ENCODE data around the gene IGFLR1. TPM values are rescaled to one million over a fixed set of nuclear protein-coding genes. Genes with fewer than 3 reads are reported as not detected.

Gene IGFLR1
- total RNA-seq, 1 experiment from 2014 or later = 1.6 TPM

DNA sequence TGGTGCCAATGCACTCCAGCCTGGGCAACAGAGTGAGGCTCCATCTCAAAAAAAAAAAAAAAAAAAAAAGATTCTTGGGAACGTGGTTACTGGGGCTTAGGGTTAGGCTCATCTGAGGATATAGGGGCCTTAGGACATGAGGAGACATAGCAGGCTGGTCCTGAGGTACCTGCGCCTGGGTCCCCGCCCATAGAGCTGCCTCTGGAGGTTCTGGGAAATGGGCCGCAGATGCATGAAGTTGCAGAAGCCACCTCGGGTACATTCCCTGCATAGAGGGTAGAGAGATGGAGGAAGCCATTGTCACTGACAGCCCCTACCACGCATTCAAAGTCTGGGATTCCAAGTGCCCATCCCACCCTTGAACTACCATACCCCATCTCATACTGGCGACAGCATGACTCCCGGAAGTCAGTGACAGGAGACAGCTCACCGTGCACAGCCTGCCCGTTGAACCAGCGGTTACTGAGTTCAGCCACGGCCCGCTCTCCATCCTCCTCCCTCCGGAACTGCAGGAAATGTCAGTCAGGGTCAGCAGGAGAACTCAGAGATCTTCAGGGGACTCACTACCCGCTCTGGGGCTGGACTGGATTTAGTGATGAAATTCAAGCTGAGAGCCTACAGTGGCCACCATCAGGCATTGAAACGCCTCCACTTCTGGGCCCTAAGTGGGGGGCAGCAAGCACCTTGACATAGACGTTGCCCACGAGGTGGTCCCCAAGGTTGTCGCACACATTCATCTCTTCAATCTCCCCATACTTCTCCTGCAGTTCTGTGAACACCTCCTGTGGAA lies 1.6 kb upstream of the IGFLR1 start:
- DNase-seq (ENCODE audit: extremely low read depth, low read depth) = no peak

DNA sequence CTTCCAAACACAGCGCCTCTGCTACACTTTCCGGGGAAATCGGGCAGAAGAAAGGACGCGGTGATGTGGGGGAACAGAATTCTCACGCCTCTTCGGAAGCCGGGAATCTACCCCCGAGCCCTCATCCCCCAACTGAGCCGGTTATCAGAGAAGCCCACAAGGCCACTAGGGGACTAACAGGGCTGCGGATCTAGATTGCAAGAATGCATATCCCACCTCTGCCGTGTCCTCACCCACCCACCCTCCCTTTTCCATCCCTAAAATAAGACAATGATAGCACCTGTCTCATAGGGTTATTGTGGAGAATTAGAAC lies 1.1 kb downstream of the IGFLR1 start:
- DNase-seq (ENCODE audit: extremely low read depth, low read depth) = no peak

DNA sequence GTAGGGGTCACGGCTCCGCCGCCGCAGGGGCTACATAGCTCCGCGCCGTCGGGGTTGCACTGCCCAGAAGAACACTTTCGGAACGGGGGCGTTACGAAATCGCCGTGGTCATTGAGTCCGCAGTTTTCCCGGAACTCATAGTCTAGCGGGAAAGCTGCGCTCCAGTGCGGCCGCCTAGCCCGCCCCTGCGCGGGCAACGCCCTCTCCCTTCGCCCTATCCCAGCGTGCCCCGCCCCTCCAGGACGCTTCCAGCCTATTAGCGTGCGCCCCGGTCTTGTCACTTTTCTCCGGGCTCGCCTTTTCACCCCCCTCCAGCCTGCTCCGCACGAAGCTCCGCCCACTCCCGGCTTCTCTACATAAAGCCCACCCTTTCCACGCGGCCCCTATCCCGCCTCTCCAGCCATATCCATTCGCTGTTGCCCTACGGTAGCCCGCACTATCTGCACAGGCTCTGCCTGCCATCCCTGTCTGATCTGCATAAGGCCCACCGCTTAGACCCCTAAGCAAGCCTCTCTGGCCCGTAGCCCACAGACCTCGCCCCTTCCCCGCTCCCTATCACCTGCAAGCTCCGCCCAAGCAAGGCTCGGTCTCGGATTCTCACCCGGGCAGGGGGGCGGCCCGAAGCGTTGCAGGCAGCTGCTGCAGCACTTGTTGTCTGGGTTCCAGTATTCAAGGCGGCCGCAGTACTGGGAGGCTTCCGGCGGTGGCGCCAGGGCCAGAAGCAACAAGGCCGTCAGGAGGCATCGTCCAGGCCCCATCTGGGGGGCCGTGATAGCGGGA lies 1.6 kb downstream of the IGFLR1 start:
- DNase-seq (ENCODE audit: extremely low read depth, low read depth) = peak; percentile 95

- no peak for DNase-seq (ENCODE audit: extremely low read depth, low read depth)
These were observed 2.2 kb downstream of the IGFLR1 start for GRCh38 chr19:35740108-35740422.

GRCh38 chr19:35739275-35740107 lies 2.8 kb downstream of the IGFLR1 start:
- DNase-seq (ENCODE audit: extremely low read depth, low read depth) = no peak

- no peak for DNase-seq (ENCODE audit: extremely low read depth, low read depth)
These were observed 3.4 kb downstream of the IGFLR1 start for GRCh38 chr19:35738887-35739229.

GRCh38 chr19:35738021-35738886 lies 4.0 kb downstream of the IGFLR1 start:
- DNase-seq (ENCODE audit: extremely low read depth, low read depth) = no peak

GRCh38 chr19:35736913-35737886 lies 5.1 kb downstream of the IGFLR1 start:
- no peak for DNase-seq (ENCODE audit: extremely low read depth, low read depth)

DNA sequence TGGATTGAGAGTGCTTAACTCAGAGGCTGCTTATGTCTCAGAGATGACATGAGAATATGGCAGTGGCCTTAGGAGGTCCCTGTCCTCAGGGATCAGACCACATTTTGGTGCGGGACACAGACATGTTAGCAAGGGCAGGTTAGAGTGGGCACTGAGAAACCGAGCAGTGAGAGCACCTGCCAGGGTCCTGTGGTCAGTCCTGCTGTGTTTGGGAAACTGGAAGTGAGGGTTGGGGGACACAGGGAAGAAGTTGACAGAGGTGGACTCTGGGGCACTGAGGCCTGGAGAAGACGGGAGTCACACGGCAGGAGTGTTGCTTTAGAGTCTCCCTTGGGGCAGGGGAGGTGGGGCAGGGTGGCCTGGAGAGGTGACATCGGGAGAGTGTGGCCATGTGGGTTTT lies 7.4 kb downstream of the IGFLR1 start:
- DNase-seq (ENCODE audit: extremely low read depth, low read depth) = no peak

DNA sequence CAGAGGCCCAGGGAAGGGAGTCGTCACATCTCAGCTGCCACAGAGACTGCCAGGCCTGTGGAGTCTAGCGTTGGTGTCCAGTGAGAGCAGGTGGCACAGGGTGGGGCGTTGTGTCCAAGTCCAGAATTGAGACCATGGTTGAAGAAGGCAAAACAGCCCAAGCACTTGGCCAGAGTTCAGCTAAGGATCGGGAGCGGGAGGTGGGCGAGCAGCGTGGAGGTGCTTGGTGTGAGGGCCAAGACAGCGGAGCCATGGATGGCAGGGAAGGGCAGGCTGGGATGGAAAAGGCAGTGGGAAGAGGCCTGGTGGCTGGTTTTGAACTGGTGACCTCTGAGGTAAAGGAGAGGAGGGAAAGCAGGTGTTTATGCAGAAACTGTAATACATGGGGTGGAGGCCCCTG lies 8.0 kb downstream of the IGFLR1 start:
- DNase-seq (ENCODE audit: extremely low read depth, low read depth) = no peak

GRCh38 chr19:35733180-35734125 lies 8.8 kb downstream of the IGFLR1 start:
- DNase-seq (ENCODE audit: extremely low read depth, low read depth) = no peak

DNA sequence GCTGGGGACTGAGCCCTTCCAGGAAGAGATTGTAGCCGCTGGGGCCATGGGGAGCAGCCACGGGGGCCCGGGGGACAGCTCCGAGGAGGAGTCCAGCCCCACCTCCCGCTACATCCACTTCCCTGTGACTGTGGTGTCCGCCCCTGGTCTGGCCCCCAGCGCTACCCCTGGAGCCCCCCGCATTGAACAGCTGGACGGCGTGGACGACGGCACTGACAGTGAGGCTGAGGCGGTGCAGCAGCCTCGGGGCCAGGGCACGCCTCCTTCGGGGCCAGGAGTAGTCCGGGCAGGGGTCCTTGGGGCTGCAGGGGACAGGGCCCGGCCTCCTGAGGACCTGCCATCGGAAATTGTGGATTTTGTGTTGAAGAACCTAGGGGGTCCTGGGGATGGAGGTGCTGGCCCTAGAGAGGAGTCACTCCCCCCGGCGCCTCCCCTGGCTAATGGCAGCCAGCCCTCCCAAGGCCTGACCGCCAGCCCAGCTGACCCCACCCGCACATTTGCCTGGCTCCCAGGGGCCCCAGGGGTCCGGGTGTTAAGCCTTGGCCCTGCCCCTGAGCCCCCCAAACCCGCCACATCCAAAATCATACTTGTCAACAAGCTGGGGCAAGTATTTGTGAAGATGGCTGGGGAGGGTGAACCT lies 9.6 kb downstream of the IGFLR1 start:
- DNase-seq (ENCODE audit: extremely low read depth, low read depth) = no peak

- no peak for DNase-seq (ENCODE audit: extremely low read depth, low read depth)
These were observed 10.4 kb downstream of the IGFLR1 start for GRCh38 chr19:35731779-35732405.

DNA sequence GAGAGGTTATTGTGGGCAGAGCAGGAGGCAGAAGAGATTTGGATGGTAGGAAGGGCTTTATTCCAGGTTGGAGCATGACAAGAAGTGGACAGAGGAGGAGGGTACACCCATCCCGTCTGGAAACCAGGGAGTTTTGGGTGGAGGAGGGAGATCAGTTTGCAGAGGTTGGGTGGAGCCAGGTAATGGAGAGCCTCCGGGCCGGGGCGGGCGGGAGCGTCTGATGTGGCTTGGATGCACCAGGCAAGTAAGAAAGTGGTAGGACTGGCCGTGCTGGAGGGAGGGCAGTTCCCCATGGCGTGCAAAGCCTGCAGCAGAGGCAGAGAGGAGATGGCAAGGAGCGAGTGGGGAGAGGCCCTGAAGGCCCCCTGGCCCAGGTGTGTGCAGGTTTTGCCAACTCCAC lies 10.9 kb downstream of the IGFLR1 start:
- DNase-seq (ENCODE audit: extremely low read depth, low read depth) = no peak

GRCh38 chr19:35730326-35730725 lies 11.9 kb downstream of the IGFLR1 start:
- DNase-seq (ENCODE audit: extremely low read depth, low read depth) = no peak

GRCh38 chr19:35729763-35730162 lies 12.5 kb downstream of the IGFLR1 start:
- no peak for DNase-seq (ENCODE audit: extremely low read depth, low read depth)

DNA sequence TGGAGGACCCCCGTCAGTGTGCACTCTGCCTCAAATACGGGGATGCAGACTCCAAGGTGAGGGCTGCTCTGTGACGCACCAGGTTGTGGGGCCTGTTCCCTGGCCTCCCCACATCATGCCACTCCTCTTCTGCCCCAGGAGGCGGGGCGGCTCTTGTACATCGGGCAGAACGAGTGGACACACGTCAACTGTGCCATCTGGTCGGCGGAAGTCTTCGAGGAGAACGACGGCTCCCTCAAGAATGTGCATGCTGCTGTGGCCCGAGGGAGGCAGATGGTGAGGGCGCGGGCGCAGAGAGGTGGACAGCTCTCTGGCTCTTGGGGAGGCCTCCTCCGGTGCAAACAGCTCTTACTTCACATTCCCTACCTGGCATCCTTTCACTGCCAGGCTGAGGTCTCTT lies 13.2 kb downstream of the IGFLR1 start:
- DNase-seq (ENCODE audit: extremely low read depth, low read depth) = no peak

Data from NCI-H460 (cell line).